ENCODE measurements around the gene ZNF487.

The ZNF487 gene

GRCh38 chr10:43471146-43471545 is 34.2 kb downstream of the ZNF487 start:
- Histone ChIP-seq H2AK5ac (ENCODE audit: low read length) (no peak overlapping the region), H3K4me2 (ENCODE audit: low read length) (no peak overlapping the region), H3K9ac (ENCODE audit: low read length) (no peak overlapping the region), H3K4me1 (ENCODE audit: control insufficient read depth, low read depth, low read length) (no peaks in the 10 kb centered on the region), H2BK120ac (ENCODE audit: low read depth, low read length) (no peak overlapping the region), H3K4me3 (ENCODE audit: low read length) (no peak overlapping the region), H3K79me1 (ENCODE audit: low read length) (no peaks in the 10 kb centered on the region), H4K8ac (ENCODE audit: low read depth, low read length) (no peak overlapping the region), H3K56ac (ENCODE audit: low read length) (no peak overlapping the region), H3K27me3 (ENCODE audit: insufficient read depth, low read length, poor library complexity) (no peaks in the 10 kb centered on the region), H3K79me2 (ENCODE audit: control insufficient read depth, insufficient read depth, low read length) (no peaks in the 10 kb centered on the region), H2BK15ac (replicated peaks; ENCODE audit: low read depth) (no peak overlapping the region), H3K23ac (ENCODE audit: low read length) (no peak overlapping the region), H3K36me3 (ENCODE audit: control insufficient read depth, insufficient read depth, low read length) (no peaks in the 10 kb centered on the region), H4K5ac (ENCODE audit: low read length) (no peak overlapping the region), H3K18ac (ENCODE audit: low read length) (no peak overlapping the region), H2BK5ac (ENCODE audit: low read length) (no peak overlapping the region), H3K4ac (ENCODE audit: low read depth, low read length) (no peak overlapping the region), H3K27ac (ENCODE audit: low read depth, low read length) (no peak overlapping the region)
- WGBS (ENCODE audit: extremely low coverage, insufficient coverage, low lambda C conversion rate): no CpG with 5 or more reads among the region's 14 CpGs
- no peak for DNase-seq

- H2BK120ac ChIP-seq (ENCODE audit: low read depth, low read length): no peak overlapping the region
- H3K18ac ChIP-seq (ENCODE audit: low read length): no peak overlapping the region
- no peak for DNase-seq
- no peak overlapping the region for H3K4me3 ChIP-seq (ENCODE audit: low read length)
- no peak overlapping the region for H2BK5ac ChIP-seq (ENCODE audit: low read length)
- H3K4me1 ChIP-seq (ENCODE audit: control insufficient read depth, low read depth, low read length): no peaks in the 10 kb centered on the region
- H2AK5ac ChIP-seq (ENCODE audit: low read length): no peak overlapping the region
- no peak overlapping the region for H3K4ac ChIP-seq (ENCODE audit: low read depth, low read length)
- H3K56ac ChIP-seq (ENCODE audit: low read length): no peak overlapping the region
- no peaks in the 10 kb centered on the region for H3K27me3 ChIP-seq (ENCODE audit: insufficient read depth, low read length, poor library complexity)
- no peaks in the 10 kb centered on the region for H3K79me1 ChIP-seq (ENCODE audit: low read length)
- no CpG with 5 or more reads among the region's 3 CpGs for WGBS (ENCODE audit: extremely low coverage, insufficient coverage, low lambda C conversion rate)
- H3K4me2 ChIP-seq (ENCODE audit: low read length): no peak overlapping the region
- no peak overlapping the region for H4K8ac ChIP-seq (ENCODE audit: low read depth, low read length)
- no peak overlapping the region for H3K9ac ChIP-seq (ENCODE audit: low read length)
- no peak overlapping the region for H3K23ac ChIP-seq (ENCODE audit: low read length)
- no peak overlapping the region for H2BK15ac ChIP-seq (replicated peaks; ENCODE audit: low read depth)
- H3K36me3 ChIP-seq (ENCODE audit: control insufficient read depth, insufficient read depth, low read length): no peaks in the 10 kb centered on the region
- no peak overlapping the region for H4K5ac ChIP-seq (ENCODE audit: low read length)
- H3K27ac ChIP-seq (ENCODE audit: low read depth, low read length): no peak overlapping the region
- no peaks in the 10 kb centered on the region for H3K79me2 ChIP-seq (ENCODE audit: control insufficient read depth, insufficient read depth, low read length)
Observed at GRCh38 chr10:43471935-43472720, 35.2 kb downstream of the ZNF487 start.

- Histone ChIP-seq H3K4me3 (ENCODE audit: low read length) (no peak overlapping the region), H3K27me3 (ENCODE audit: insufficient read depth, low read length, poor library complexity) (no peaks in the 10 kb centered on the region), H3K27ac (ENCODE audit: low read depth, low read length) (no peak overlapping the region), H4K8ac (ENCODE audit: low read depth, low read length) (no peak overlapping the region), H3K56ac (ENCODE audit: low read length) (no peak overlapping the region), H3K4ac (ENCODE audit: low read depth, low read length) (no peak overlapping the region), H2BK5ac (ENCODE audit: low read length) (no peak overlapping the region), H2AK5ac (ENCODE audit: low read length) (no peak overlapping the region), H3K23ac (ENCODE audit: low read length) (no peak overlapping the region), H2BK120ac (ENCODE audit: low read depth, low read length) (no peak overlapping the region), H3K18ac (ENCODE audit: low read length) (no peak overlapping the region), H4K5ac (ENCODE audit: low read length) (no peak overlapping the region), H3K36me3 (ENCODE audit: control insufficient read depth, insufficient read depth, low read length) (no peaks in the 10 kb centered on the region), H3K79me2 (ENCODE audit: control insufficient read depth, insufficient read depth, low read length) (no peaks in the 10 kb centered on the region), H3K9ac (ENCODE audit: low read length) (no peak overlapping the region), H2BK15ac (replicated peaks; ENCODE audit: low read depth) (no peak overlapping the region), H3K4me1 (ENCODE audit: control insufficient read depth, low read depth, low read length) (no peaks in the 10 kb centered on the region), H3K79me1 (ENCODE audit: low read length) (no peaks in the 10 kb centered on the region), H3K4me2 (ENCODE audit: low read length) (no peak overlapping the region)
- no peak for DNase-seq
Observed at GRCh38 chr10:43479275-43479674, 42.4 kb downstream of the ZNF487 start.

GRCh38 chr10:43482319-43483078 is 45.6 kb downstream of the ZNF487 start:
- H2BK120ac ChIP-seq (ENCODE audit: low read depth, low read length): no peak overlapping the region
- H3K4me3 ChIP-seq (ENCODE audit: low read length): no peak overlapping the region
- H3K36me3 ChIP-seq (ENCODE audit: control insufficient read depth, insufficient read depth, low read length): no peaks in the 10 kb centered on the region
- no peak overlapping the region for H3K9ac ChIP-seq (ENCODE audit: low read length)
- H4K5ac ChIP-seq (ENCODE audit: low read length): no peak overlapping the region
- H2BK5ac ChIP-seq (ENCODE audit: low read length): no peak overlapping the region
- no peak overlapping the region for H3K56ac ChIP-seq (ENCODE audit: low read length)
- no CpG with 5 or more reads among the region's 2 CpGs for WGBS (ENCODE audit: extremely low coverage, insufficient coverage, low lambda C conversion rate)
- H3K4ac ChIP-seq (ENCODE audit: low read depth, low read length): no peak overlapping the region
- H4K8ac ChIP-seq (ENCODE audit: low read depth, low read length): no peak overlapping the region
- no peak overlapping the region for H2BK15ac ChIP-seq (replicated peaks; ENCODE audit: low read depth)
- H3K18ac ChIP-seq (ENCODE audit: low read length): no peak overlapping the region
- no peaks in the 10 kb centered on the region for H3K4me1 ChIP-seq (ENCODE audit: control insufficient read depth, low read depth, low read length)
- no peaks in the 10 kb centered on the region for H3K79me1 ChIP-seq (ENCODE audit: low read length)
- H3K23ac ChIP-seq (ENCODE audit: low read length): no peak overlapping the region
- H3K4me2 ChIP-seq (ENCODE audit: low read length): no peak overlapping the region
- DNase-seq: no peak
- no peak overlapping the region for H2AK5ac ChIP-seq (ENCODE audit: low read length)
- no peaks in the 10 kb centered on the region for H3K79me2 ChIP-seq (ENCODE audit: control insufficient read depth, insufficient read depth, low read length)
- H3K27ac ChIP-seq (ENCODE audit: low read depth, low read length): no peak overlapping the region
- no peaks in the 10 kb centered on the region for H3K27me3 ChIP-seq (ENCODE audit: insufficient read depth, low read length, poor library complexity)

- WGBS (ENCODE audit: extremely low coverage, insufficient coverage, low lambda C conversion rate): no CpG with 5 or more reads among the region's 5 CpGs
Observed at GRCh38 chr10:43491855-43492254, 54.9 kb downstream of the ZNF487 start.

More at GRCh38 chr10:43491855-43492254, 54.9 kb downstream of the ZNF487 start:
- H4K5ac ChIP-seq (ENCODE audit: low read length): no peak overlapping the region
- H3K4me2 ChIP-seq (ENCODE audit: low read length): no peak overlapping the region
- no peaks in the 10 kb centered on the region for H3K4me1 ChIP-seq (ENCODE audit: control insufficient read depth, low read depth, low read length)
- no peak overlapping the region for H2BK15ac ChIP-seq (replicated peaks; ENCODE audit: low read depth)
- no peak overlapping the region for H3K23ac ChIP-seq (ENCODE audit: low read length)
- H3K79me2 ChIP-seq (ENCODE audit: control insufficient read depth, insufficient read depth, low read length): no peaks in the 10 kb centered on the region
- H3K79me1 ChIP-seq (ENCODE audit: low read length): no peaks in the 10 kb centered on the region
- no peak overlapping the region for H3K56ac ChIP-seq (ENCODE audit: low read length)
- no peak overlapping the region for H3K9ac ChIP-seq (ENCODE audit: low read length)
- H3K4me3 ChIP-seq (ENCODE audit: low read length): no peak overlapping the region
- H4K8ac ChIP-seq (ENCODE audit: low read depth, low read length): no peak overlapping the region
- H2BK5ac ChIP-seq (ENCODE audit: low read length): no peak overlapping the region
- no peak overlapping the region for H3K18ac ChIP-seq (ENCODE audit: low read length)
- no peak overlapping the region for H3K4ac ChIP-seq (ENCODE audit: low read depth, low read length)
- H2AK5ac ChIP-seq (ENCODE audit: low read length): no peak overlapping the region
- no peak overlapping the region for H2BK120ac ChIP-seq (ENCODE audit: low read depth, low read length)
- no peak for DNase-seq
- no peaks in the 10 kb centered on the region for H3K36me3 ChIP-seq (ENCODE audit: control insufficient read depth, insufficient read depth, low read length)
- no peak overlapping the region for H3K27ac ChIP-seq (ENCODE audit: low read depth, low read length)
- no peaks in the 10 kb centered on the region for H3K27me3 ChIP-seq (ENCODE audit: insufficient read depth, low read length, poor library complexity)

Data from mesendoderm (in vitro differentiated cells).